Measurements from ENCODE around the gene ZNF629. TPM values are rescaled to one million over a fixed set of nuclear protein-coding genes. Genes with fewer than 3 reads are reported as not detected.

The ZNF629 gene
- total and polyA plus RNA-seq, 2 experiments from 2014 or later: 4.1 to 20.3 TPM

GRCh38 chr16:30808146-30808545, 21.1 kb upstream of the ZNF629 start (continued):
- TF ChIP-seq REST (IDR thresholded peaks at IDR 0.05; ENCODE audit: unreplicated experiment): no peak
- TF ChIP-seq ZNF331 (CRISPR knock-in tag; IDR thresholded peaks at IDR 0.05; ENCODE audit: low read depth): no peak
- TF ChIP-seq EZH2 (IDR thresholded peaks at IDR 0.05; ENCODE audit: low read depth, unreplicated experiment): no peak
- TF ChIP-seq CTCF (conservative IDR thresholded peaks at IDR 0.05; ENCODE audit: low read depth in 2 of 2): no peak
- no peak for TF ChIP-seq ZNF114 (CRISPR knock-in tag; IDR thresholded peaks at IDR 0.05)

- Mint-ChIP-seq H3K9me3 (peaks cover 3% of the 10 kb centered on the region; the same call in 1 of the 3 replicates), H3K4me3 (peak overlapping the region; percentile 80), H3K27ac (peak overlapping the region; percentile 59; the same call in 1 of the 2 replicates), H3K36me3 (ENCODE audit: low read depth) (no peaks in the 10 kb centered on the region), H3K27me3 (ENCODE audit: insufficient read depth, low read depth, poor library complexity) (peaks cover 30% of the 10 kb centered on the region), H3K4me1 (peaks cover 9% of the 10 kb centered on the region)
- Histone ChIP-seq H3K4me1 (ENCODE audit: insufficient read depth) (peaks cover 7% of the 10 kb centered on the region; the same call in 1 of the 2 replicates), H3K9me2 (ENCODE audit: insufficient read depth) (no peaks in the 10 kb centered on the region), H3K79me2 (replicated peaks; ENCODE audit: insufficient read depth) (no peaks in the 10 kb centered on the region), H3K27me3 (ENCODE audit: insufficient read depth) (peaks cover 63% of the 10 kb centered on the region), H3K4me2 (peak overlapping the region; percentile 97), H3K4me3 (peak overlapping the region; percentile 93), H3F3A (replicated peaks; ENCODE audit: low read depth) (peaks cover 12% of the 10 kb centered on the region), H3K36me3 (ENCODE audit: insufficient read depth) (no peaks in the 10 kb centered on the region), H4K20me1 (replicated peaks; ENCODE audit: insufficient read depth) (no peaks in the 10 kb centered on the region), H3K27ac (ENCODE audit: low read depth) (no peak overlapping the region), H2AFZ (peak overlapping the region; percentile 100)
- peak; percentile 92 for ATAC-seq
- DNase-seq (ENCODE audit: low spot score): peak; percentile 89
- no peak for TF ChIP-seq REST (IDR thresholded peaks at IDR 0.05; ENCODE audit: unreplicated experiment)
- TF ChIP-seq POLR2AphosphoS5 (IDR thresholded peaks at IDR 0.05; ENCODE audit: low read depth): peak; percentile 82
- TF ChIP-seq ZNF462 (CRISPR knock-in tag; IDR thresholded peaks at IDR 0.05): no peak
- no peak for TF ChIP-seq EZH2 (IDR thresholded peaks at IDR 0.05; ENCODE audit: low read depth, unreplicated experiment)
Measured at GRCh38 chr16:30805370-30806169, 18.6 kb upstream of the ZNF629 start.
